Trophoblast cell (in vitro differentiated cells and primary cell): ENCODE data around the gene SND1.
A peak's percentile ranks its signal among the peaks of the same experiment; 100 is the strongest.

Source experiments
- DNase-seq, 2 donors: peaks; one replicate each; pipeline ENCODE4 v3.0.0-alpha.2; 2016
- H2AFZ ChIP-seq: 2 replicates; pipeline ENCODE4 v1.6.1; 2013; ENCODE audit warnings: low read length, moderate library complexity, mild to moderate bottlenecking; ENCODE audit not compliant: insufficient read depth, poor library complexity
- H2AK5ac ChIP-seq: 2 replicates; pipeline ENCODE4 v1.6.1; 2013; ENCODE audit warnings: mild to moderate bottlenecking, low read length
- H2BK120ac ChIP-seq: 2 replicates; pipeline ENCODE4 v1.6.1; 2013; ENCODE audit warnings: low read length, mild to moderate bottlenecking, moderate library complexity; ENCODE audit not compliant: insufficient read depth, poor library complexity
- H2BK12ac ChIP-seq: 2 replicates; pipeline ENCODE4 v1.6.1; 2013; ENCODE audit warnings: mild to moderate bottlenecking, low read length, moderate library complexity
- H2BK5ac ChIP-seq: 2 replicates; pipeline ENCODE4 v1.6.1; 2013; ENCODE audit warnings: low read length, low read depth, moderate library complexity, mild to moderate bottlenecking; ENCODE audit not compliant: poor library complexity
- H3K14ac ChIP-seq: 2 replicates; pipeline ENCODE4 v1.6.1; 2013; ENCODE audit warnings: mild to moderate bottlenecking, low read length
- H3K18ac ChIP-seq: 2 replicates; pipeline ENCODE4 v1.6.1; 2013; ENCODE audit warnings: mild to moderate bottlenecking, low read length
- H3K23ac ChIP-seq: 2 replicates; pipeline ENCODE4 v1.6.1; 2013; ENCODE audit warnings: low read length
- H3K27ac ChIP-seq: 2 replicates; pipeline ENCODE4 v1.5.1; 2013; ENCODE audit warnings: low read depth, mild to moderate bottlenecking, inconsistent platforms, low read length, moderate library complexity
- H3K27me3 ChIP-seq: 2 replicates; pipeline ENCODE4 v1.6.1; 2013; ENCODE audit warnings: inconsistent platforms, mild to moderate bottlenecking, low read length, moderate library complexity; ENCODE audit not compliant: insufficient read depth
- H3K36me3 ChIP-seq, 2 experiments: 1 replicate in 1 of 2; 2 replicates in 1 of 2; pipeline ENCODE4 v1.6.1; 2013; ENCODE audit warnings: low read length in 2 of 2, mild to moderate bottlenecking in 2 of 2, moderate library complexity in 1 of 2; ENCODE audit not compliant: insufficient read depth in 2 of 2, control insufficient read depth in 1 of 2
- H3K4ac ChIP-seq: 2 replicates; pipeline ENCODE4 v1.6.1; 2013; ENCODE audit warnings: low read depth, mild to moderate bottlenecking, low read length, moderate library complexity
- H3K4me1 ChIP-seq, 2 experiments: 1 replicate in 1 of 2; 2 replicates in 1 of 2; pipeline ENCODE4 v1.6.1; 2013; ENCODE audit warnings: low read length in 2 of 2, mild to moderate bottlenecking in 2 of 2, moderate library complexity in 1 of 2; ENCODE audit not compliant: insufficient read depth in 2 of 2, control insufficient read depth in 1 of 2
- H3K4me2 ChIP-seq: 2 replicates; pipeline ENCODE4 v1.6.1; 2013; ENCODE audit warnings: inconsistent platforms, mild to moderate bottlenecking, low read length, moderate library complexity
- H3K4me3 ChIP-seq: 2 replicates; pipeline ENCODE4 v1.5.1; 2013; ENCODE audit warnings: mild to moderate bottlenecking, low read depth, low read length, inconsistent platforms
- H3K79me1 ChIP-seq: one replicate; pipeline ENCODE4 v1.6.1; 2013; ENCODE audit warnings: low read length
- H3K79me2 ChIP-seq: 2 replicates; pipeline ENCODE4 v1.6.1; 2013; ENCODE audit warnings: low read length, mild to moderate bottlenecking; ENCODE audit not compliant: control insufficient read depth, insufficient read depth, poor library complexity
- H3K9ac ChIP-seq: 2 replicates; pipeline ENCODE4 v1.6.1; 2013; ENCODE audit warnings: mild to moderate bottlenecking, low read length
- H3K9me3 ChIP-seq: 2 replicates; pipeline ENCODE4 v1.6.1; 2013; ENCODE audit warnings: low read depth, mild to moderate bottlenecking, control low read depth, inconsistent platforms, low read length; ENCODE audit not compliant: insufficient read depth
- H4K12ac ChIP-seq: 2 replicates; pipeline ENCODE4 v1.6.1; 2013; ENCODE audit warnings: low read depth, mild to moderate bottlenecking, low read length, moderate library complexity
- H4K8ac ChIP-seq: 2 replicates; pipeline ENCODE4 v1.6.1; 2013; ENCODE audit warnings: low read depth, mild to moderate bottlenecking, low read length, moderate library complexity
- H4K91ac ChIP-seq: one replicate; pipeline ENCODE4 v1.6.1; 2013; ENCODE audit warnings: low read depth, mild to moderate bottlenecking, low read length, moderate library complexity
- WGBS: extraction: QIAGEN DNeasy Blood & Tissue Kit; methylation state at CpG from one replicate; pipeline ENCODE4 v1.1.7; 2013; ENCODE audit warnings: missing lambda C conversion rate; ENCODE audit not compliant: insufficient read length, insufficient coverage; ENCODE audit errors: extremely low coverage; 5-methylcytosine and 5-hydroxymethylcytosine counted together

SND1 gene

DNA sequence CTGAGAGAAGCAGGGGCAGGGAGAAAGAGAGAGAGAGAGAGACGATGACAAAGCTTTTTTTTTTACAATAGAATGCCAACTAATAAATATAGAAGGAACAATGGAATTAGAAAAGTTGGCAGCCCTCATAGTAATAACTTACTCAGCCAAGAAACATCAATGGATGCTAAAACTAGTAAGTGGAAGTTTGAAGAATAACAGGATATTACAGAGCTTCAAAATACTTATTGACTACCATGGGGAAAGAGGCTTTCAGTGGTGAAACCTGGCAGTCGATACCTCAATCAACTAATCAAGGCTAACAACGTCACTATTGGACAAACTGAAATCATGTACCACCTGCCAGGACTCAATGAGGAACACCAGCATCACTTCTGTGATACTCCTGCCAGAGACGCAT, 479.7 kb downstream of the SND1 start:
- Histone ChIP-seq H4K91ac (no peak overlapping the region), H3K27ac (no peak overlapping the region), H2BK5ac (no peak overlapping the region), H3K79me1 (no peaks in the 10 kb centered on the region), H3K4me3 (no peak overlapping the region), H3K9me3 (no peaks in the 10 kb centered on the region), H3K4me1 (peaks cover 4 to 12% of the 10 kb centered on the region in 2 experiments), H4K12ac (no peak overlapping the region), H3K18ac (no peak overlapping the region), H3K27me3 (peaks cover 7% of the 10 kb centered on the region), H3K23ac (no peak overlapping the region), H2AK5ac (no peak overlapping the region), H3K4ac (no peak overlapping the region), H3K4me2 (no peak overlapping the region), H2BK12ac (no peak overlapping the region), H3K79me2 (no peaks in the 10 kb centered on the region), H2AFZ (no peak overlapping the region), H3K9ac (no peak overlapping the region), H4K8ac (no peak overlapping the region), H2BK120ac (no peak overlapping the region), H3K36me3 (no peaks in the 10 kb centered on the region), H3K14ac (no peak overlapping the region)
- WGBS = no CpG with 5 or more reads among the region's 4 CpGs
- no peak for DNase-seq

DNA sequence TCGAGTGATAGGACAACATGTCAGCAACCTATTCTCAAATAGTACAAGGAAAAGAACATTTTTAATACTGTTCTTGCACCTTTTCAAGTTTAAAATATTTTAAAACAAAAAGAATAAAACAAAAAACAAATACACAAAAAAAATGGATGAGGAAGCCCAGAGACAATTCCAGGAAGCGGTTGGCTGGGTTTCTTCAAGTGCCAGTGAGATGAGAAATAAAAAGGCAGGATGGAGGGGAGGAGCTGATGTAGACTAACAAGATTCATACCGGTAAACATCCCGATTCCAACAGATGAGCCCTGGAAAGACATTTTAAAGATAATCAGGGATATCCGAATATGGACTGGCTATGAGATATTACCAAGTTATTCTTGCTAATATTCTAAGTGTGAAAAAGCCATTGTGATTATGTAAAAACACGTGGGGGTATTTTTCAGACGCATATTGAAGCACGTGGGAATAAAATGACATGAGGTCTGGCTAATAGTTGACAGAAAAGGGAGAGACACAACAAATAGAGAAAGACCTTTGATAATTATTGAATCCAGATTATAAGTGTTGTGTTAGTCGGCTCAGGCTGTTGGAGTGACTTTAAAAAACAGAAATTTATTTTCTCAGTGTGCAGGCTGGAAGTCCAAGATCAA, 480.6 kb downstream of the SND1 start:
- Histone ChIP-seq H3K27me3 (peaks cover 7% of the 10 kb centered on the region), H3K18ac (no peak overlapping the region), H2BK12ac (no peak overlapping the region), H4K91ac (no peak overlapping the region), H3K9ac (no peak overlapping the region), H2AK5ac (no peak overlapping the region), H3K4ac (no peak overlapping the region), H3K27ac (no peak overlapping the region), H3K4me2 (no peak overlapping the region), H2AFZ (no peak overlapping the region), H3K36me3 (no peaks in the 10 kb centered on the region), H3K79me2 (no peaks in the 10 kb centered on the region), H4K12ac (no peak overlapping the region), H3K23ac (no peak overlapping the region), H2BK120ac (no peak overlapping the region), H3K4me3 (no peak overlapping the region), H3K4me1 (peaks cover 4 to 12% of the 10 kb centered on the region in 2 experiments), H3K9me3 (no peaks in the 10 kb centered on the region), H2BK5ac (no peak overlapping the region), H3K79me1 (no peaks in the 10 kb centered on the region), H3K14ac (no peak overlapping the region), H4K8ac (no peak overlapping the region)
- WGBS = no CpG with 5 or more reads among the region's 9 CpGs
- DNase-seq = no peak

DNA sequence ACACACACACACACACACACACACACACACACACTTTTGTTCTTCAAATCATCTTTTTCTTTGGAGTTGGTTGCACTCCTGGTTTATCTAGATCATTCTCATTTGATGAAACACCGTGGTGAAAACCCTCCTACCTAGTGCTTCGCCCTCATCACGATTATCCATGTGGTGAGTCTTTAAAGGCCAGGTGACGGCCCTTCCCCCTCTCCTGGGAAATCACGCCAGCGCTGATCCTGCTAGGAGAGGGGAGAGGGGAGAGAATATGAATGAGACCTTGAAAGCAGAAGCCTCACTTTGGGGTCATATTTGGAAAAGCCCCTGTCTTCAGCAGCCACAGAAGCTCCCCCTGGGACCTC, 483.1 kb downstream of the SND1 start:
- peak overlapping the region; percentile 50 for H4K8ac ChIP-seq
- H2BK120ac ChIP-seq = no peak overlapping the region

DNA sequence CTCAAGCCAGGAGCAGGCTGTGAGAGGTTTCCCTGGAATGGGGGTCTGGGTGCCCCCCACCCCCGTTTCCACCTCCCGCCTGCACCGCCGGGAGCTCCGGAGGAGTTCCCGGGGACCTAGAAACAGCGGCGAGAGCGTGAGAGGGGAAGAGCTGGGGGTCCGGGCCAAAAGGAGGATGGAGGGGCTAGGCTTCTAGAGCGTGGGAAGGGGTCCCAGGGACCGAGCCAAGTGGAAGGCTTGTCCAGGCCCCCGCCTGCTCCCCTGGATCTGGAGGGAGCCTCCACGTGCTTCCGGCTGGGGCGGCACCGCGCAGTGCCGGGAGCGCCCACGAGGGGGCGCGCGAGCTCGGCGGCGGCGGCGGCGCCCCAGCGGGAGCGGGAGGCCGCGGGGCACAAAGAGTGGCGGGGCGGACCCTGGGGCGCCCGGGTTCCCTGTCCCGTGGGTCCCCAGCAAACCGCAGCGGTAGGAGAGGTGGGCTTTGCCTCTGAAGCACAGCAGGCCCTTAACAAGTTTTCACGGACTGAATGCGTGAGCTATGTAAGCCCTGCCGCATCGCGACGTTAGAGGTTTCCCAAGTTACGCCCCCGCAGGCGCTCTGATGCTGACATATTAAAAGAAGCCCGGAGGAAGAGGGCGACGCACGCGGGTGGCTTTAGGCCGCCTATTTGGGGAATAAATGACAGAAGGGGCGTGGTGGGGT, 483.7 kb downstream of the SND1 start:
- Histone ChIP-seq H3K9ac (no peak overlapping the region), H3K4me2 (peak overlapping the region; percentile 93), H3K23ac (no peak overlapping the region), H3K14ac (peak overlapping the region; percentile 16), H4K91ac (no peak overlapping the region), H2BK5ac (no peak overlapping the region), H2BK120ac (no peak overlapping the region), H3K36me3 (no peaks in the 10 kb centered on the region), H4K8ac (peak overlapping the region; percentile 50), H3K9me3 (no peaks in the 10 kb centered on the region), H4K12ac (peak overlapping the region; percentile 11), H3K4me1 (peaks cover 4 to 12% of the 10 kb centered on the region in 2 experiments), H3K79me2 (no peaks in the 10 kb centered on the region), H2AFZ (peak overlapping the region; percentile 69), H2AK5ac (peak overlapping the region; percentile 15), H3K79me1 (no peaks in the 10 kb centered on the region), H3K4ac (no peak overlapping the region), H3K4me3 (peak overlapping the region; percentile 72), H2BK12ac (peak overlapping the region; percentile 37), H3K27me3 (peaks cover 7% of the 10 kb centered on the region), H3K27ac (no peak overlapping the region), H3K18ac (no peak overlapping the region)
- DNase-seq = peak; percentile 58 to 62
- WGBS = no CpG with 5 or more reads among the region's 57 CpGs

More for the DNA sequence above, 483.1 kb downstream of the SND1 start:
- DNase-seq = peak in 1 of 2 donors; percentile 7
- peaks cover 4 to 12% of the 10 kb centered on the region in 2 experiments for H3K4me1 ChIP-seq
- H3K9ac ChIP-seq = no peak overlapping the region
- H2BK5ac ChIP-seq = no peak overlapping the region
- H3K14ac ChIP-seq = no peak overlapping the region
- no peak overlapping the region for H2AK5ac ChIP-seq
- no peaks in the 10 kb centered on the region for H3K9me3 ChIP-seq
- H2BK12ac ChIP-seq = peak overlapping the region; percentile 37
- no peak overlapping the region for H3K18ac ChIP-seq
- H2AFZ ChIP-seq = peak overlapping the region; percentile 69
- no peak overlapping the region for H3K23ac ChIP-seq
- no peak overlapping the region for H4K91ac ChIP-seq
- H3K27ac ChIP-seq = no peak overlapping the region
- H3K79me1 ChIP-seq = no peaks in the 10 kb centered on the region
- no peak overlapping the region for H3K4ac ChIP-seq
- H3K4me3 ChIP-seq = no peak overlapping the region
- no CpG with 5 or more reads among the region's 6 CpGs for WGBS
- H3K36me3 ChIP-seq = no peaks in the 10 kb centered on the region
- H3K79me2 ChIP-seq = no peaks in the 10 kb centered on the region
- H4K12ac ChIP-seq = no peak overlapping the region
- H3K27me3 ChIP-seq = peaks cover 7% of the 10 kb centered on the region
- H3K4me2 ChIP-seq = peak overlapping the region; percentile 93
